ENCODE results near the gene MALAT1. TPM values are rescaled to one million over a fixed set of nuclear protein-coding genes. Genes with fewer than 3 reads are reported as not detected.

MALAT1 gene
- total and polyA plus RNA-seq, 2 of the 13 experiments (the other 11 are each of a cell fraction or from before 2014, with no cell fraction given): 143 to 1,237 TPM

- TF ChIP-seq ZNF142 (CRISPR knock-in tag; IDR thresholded peaks at IDR 0.05) (no peak), GPN1 (CRISPR knock-in tag; IDR thresholded peaks at IDR 0.05; ENCODE audit: borderline replicate concordance) (no peak), ZNF781 (CRISPR knock-in tag; IDR thresholded peaks at IDR 0.05; ENCODE audit: borderline replicate concordance, not compliant biosample characterization) (no peak), ZNF510 (CRISPR knock-in tag; IDR thresholded peaks at IDR 0.05; ENCODE audit: low read depth) (no peak), ZNF605 (CRISPR knock-in tag; IDR thresholded peaks at IDR 0.05) (peak; percentile 93; the same call in 1 of the 2 replicates), ZNF282 (IDR thresholded peaks at IDR 0.05; ENCODE audit: partially characterized antibody) (no peak), POLR2A (IDR thresholded peaks at IDR 0.05; ENCODE audit: insufficient read depth in 1 of 2, low read depth in 2 of 2, low read length in 2 of 2) (peak; percentile 25 to 70; a peak in 2 of 4 replicates), IRX3 (CRISPR knock-in tag; IDR thresholded peaks at IDR 0.05; ENCODE audit: borderline replicate concordance, low read depth) (no peak), ZNF709 (CRISPR knock-in tag; IDR thresholded peaks at IDR 0.05) (no peak), TBL1XR1 (IDR thresholded peaks at IDR 0.05; ENCODE audit: borderline replicate concordance, low read length, partially characterized antibody) (no peak), NFE2 (CRISPR knock-in tag; IDR thresholded peaks at IDR 0.05) (no peak), ZNF10 (CRISPR knock-in tag; IDR thresholded peaks at IDR 0.05; ENCODE audit: borderline replicate concordance, low read depth) (no peak), ATM (IDR thresholded peaks at IDR 0.05; ENCODE audit: borderline replicate concordance) (no peak), CHD4 (IDR thresholded peaks at IDR 0.05; ENCODE audit: borderline replicate concordance, low read length) (no peak), BRCA1 (CRISPR knock-in tag; IDR thresholded peaks at IDR 0.05) (no peak), BRD4 (CRISPR knock-in tag; IDR thresholded peaks at IDR 0.05) (0 out of 2 replicates have a peak, but pooled peaks have one; percentile 15), MAF1 (CRISPR knock-in tag; IDR thresholded peaks at IDR 0.05; ENCODE audit: borderline replicate concordance) (no peak), AHR (CRISPR knock-in tag; IDR thresholded peaks at IDR 0.05) (no peak; the same call in 1 of the 2 replicates), ZNF678 (CRISPR knock-in tag; IDR thresholded peaks at IDR 0.05) (no peak), PHB2 (IDR thresholded peaks at IDR 0.05; ENCODE audit: partially characterized antibody) (no peak), ZNF670 (CRISPR knock-in tag; IDR thresholded peaks at IDR 0.05; ENCODE audit: borderline replicate concordance) (peak; percentile 74; the same call in 1 of the 2 replicates), ZKSCAN5 (CRISPR knock-in tag; IDR thresholded peaks at IDR 0.05) (no peak), JDP2 (CRISPR knock-in tag; IDR thresholded peaks at IDR 0.05; ENCODE audit: borderline replicate concordance) (no peak), ZNF12 (CRISPR knock-in tag; IDR thresholded peaks at IDR 0.05) (peak; percentile 6; the same call in 1 of the 2 replicates)
- TF ChIP-seq, protein P1, sequence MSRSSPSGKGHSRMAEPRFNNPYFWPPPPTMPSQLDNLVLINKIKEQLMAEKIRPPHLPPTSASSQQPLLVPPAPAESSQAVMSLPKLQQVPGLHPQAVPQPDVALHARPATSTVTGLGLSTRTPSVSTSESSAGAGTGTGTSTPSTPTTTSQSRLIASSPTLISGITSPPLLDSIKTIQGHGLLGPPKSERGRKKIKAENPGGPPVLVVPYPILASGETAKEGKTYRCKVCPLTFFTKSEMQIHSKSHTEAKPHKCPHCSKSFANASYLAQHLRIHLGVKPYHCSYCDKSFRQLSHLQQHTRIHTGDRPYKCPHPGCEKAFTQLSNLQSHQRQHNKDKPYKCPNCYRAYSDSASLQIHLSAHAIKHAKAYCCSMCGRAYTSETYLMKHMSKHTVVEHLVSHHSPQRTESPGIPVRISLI (CRISPR knock-in tag; IDR thresholded peaks at IDR 0.05; ENCODE audit: borderline replicate concordance): peak; percentile 90; the same call in 1 of the 2 replicates
These were observed 11.2 kb upstream of the MALAT1 start (continued) for GRCh38 chr11:65487467-65488272.

Measured in HepG2 (cell line).